HEK293 (cell line): Measurements from ENCODE around the gene VPS18.

Experiments used
- CTCF ChIA-PET: fragments of 350-600 bp; formaldehyde crosslinking; extraction: SDS; loops from one replicate; lab custom pipeline; 2021; ENCODE audit warnings: antibody characterized with exemption; lab: Yijun Ruan, JAX
- POLR2A ChIA-PET: fragments of 300-600 bp; formaldehyde crosslinking; extraction: SDS; loops from one replicate; lab custom pipeline; 2020; ENCODE audit warnings: antibody characterized with exemption, inconsistent platforms; lab: Yijun Ruan, JAX
- H3K27ac ChIP-seq: fragments of 200-500 bp; sonication (Bioruptor generic); 2 replicates; pipeline ENCODE4 v1.5.1; 2014; ENCODE audit warnings: low read depth, low read length, control low read depth, inconsistent platforms; ENCODE audit errors: extremely low read depth
- H3K36me3 ChIP-seq, 2 experiments: fragments of 200-500 bp in 1 of 2; sonication (Bioruptor generic) in 1 of 2; 1 replicate in 1 of 2; 2 replicates in 1 of 2; pipeline ENCODE4 v1.5.1; 2014 to 2017; ENCODE audit warnings: inconsistent platforms in 2 of 2, low read length in 2 of 2; ENCODE audit not compliant: control insufficient read depth in 2 of 2, insufficient read depth in 1 of 2
- H3K4me1 ChIP-seq: fragments of 200-500 bp; sonication (Bioruptor generic); 2 replicates; pipeline ENCODE4 v1.5.1; 2014; ENCODE audit warnings: mild to moderate bottlenecking, low read length, inconsistent platforms; ENCODE audit not compliant: control insufficient read depth, insufficient read depth
- H3K4me3 ChIP-seq: 2 replicates; pipeline ENCODE4 v1.5.1; 2011; ENCODE audit warnings: low read depth, mild to moderate bottlenecking, control low read depth, low read length, moderate library complexity
- H3K9me3 ChIP-seq: fragments of 200-500 bp; sonication (Bioruptor generic); 2 replicates; pipeline ENCODE4 v1.5.1; 2014; ENCODE audit warnings: low read depth, low read length, inconsistent platforms; ENCODE audit not compliant: control insufficient read depth, insufficient read depth
- EGR2 ChIP-seq: fragments of 450-650 bp; formaldehyde crosslinking; IDR thresholded peaks from 2 replicates; pipeline ENCODE4 v1.5.1; 2016; ENCODE audit warnings: low read depth, missing biosample characterization, missing genetic modification characterization
- FEZF1 ChIP-seq: fragments of 450-650 bp; formaldehyde crosslinking; IDR thresholded peaks from 2 replicates; pipeline ENCODE4 v1.5.1; 2016; ENCODE audit warnings: missing biosample characterization, missing genetic modification characterization
- KLF1 ChIP-seq: fragments of 450-650 bp; formaldehyde crosslinking; IDR thresholded peaks from 2 replicates; pipeline ENCODE4 v1.5.1; 2016; ENCODE audit warnings: missing biosample characterization, missing genetic modification characterization
- KLF9 ChIP-seq: fragments of 450-650 bp; formaldehyde crosslinking; IDR thresholded peaks from 2 replicates; pipeline ENCODE4 v1.5.1; 2016; ENCODE audit warnings: missing biosample characterization, missing genetic modification characterization, low read depth
- OSR2 ChIP-seq: fragments of 450-650 bp; formaldehyde crosslinking; IDR thresholded peaks from 2 replicates; pipeline ENCODE4 v1.5.1; 2016; ENCODE audit warnings: missing biosample characterization, missing genetic modification characterization
- PATZ1 ChIP-seq: fragments of 450-650 bp; formaldehyde crosslinking; IDR thresholded peaks from 2 replicates; pipeline ENCODE4 v1.5.1; 2016; ENCODE audit warnings: missing biosample characterization, missing genetic modification characterization
- PBX3 ChIP-seq: sonication (generic); formaldehyde crosslinking; IDR thresholded peaks from 2 replicates; pipeline ENCODE4 v1.8.1; 2022; ENCODE audit warnings: mild to moderate bottlenecking, moderate library complexity, missing genetic modification reagents
- PRDM4 ChIP-seq: fragments of 450-650 bp; formaldehyde crosslinking; IDR thresholded peaks from 2 replicates; pipeline ENCODE4 v1.5.1; 2017; ENCODE audit warnings: missing biosample characterization, missing genetic modification characterization
- SCRT2 ChIP-seq: fragments of 450-650 bp; formaldehyde crosslinking; IDR thresholded peaks from 2 replicates; pipeline ENCODE4 v1.5.1; 2016; ENCODE audit warnings: missing biosample characterization, missing genetic modification characterization
- YY2 ChIP-seq: fragments of 450-650 bp; formaldehyde crosslinking; IDR thresholded peaks from 2 replicates; pipeline ENCODE4 v1.5.1; 2016; ENCODE audit warnings: missing biosample characterization, missing genetic modification characterization
- ZBTB11 ChIP-seq: fragments of 450-650 bp; formaldehyde crosslinking; conservative IDR thresholded peaks from 2 replicates; pipeline ENCODE4 v1.5.1; 2016; ENCODE audit warnings: low read depth, missing biosample characterization, missing genetic modification characterization
- ZBTB21 ChIP-seq: fragments of 450-650 bp; formaldehyde crosslinking; IDR thresholded peaks from 2 replicates; pipeline ENCODE4 v1.5.1; 2017; ENCODE audit warnings: missing biosample characterization, missing genetic modification characterization
- ZEB2 ChIP-seq: fragments of 450-650 bp; formaldehyde crosslinking; IDR thresholded peaks from 2 replicates; pipeline ENCODE4 v1.5.1; 2016; ENCODE audit warnings: missing biosample characterization, missing genetic modification characterization
- ZFP3 ChIP-seq: fragments of 450-650 bp; formaldehyde crosslinking; IDR thresholded peaks from 2 replicates; pipeline ENCODE4 v1.5.1; 2016; ENCODE audit warnings: low read depth, missing biosample characterization, missing genetic modification characterization
- ZFP37 ChIP-seq: fragments of 450-650 bp; formaldehyde crosslinking; IDR thresholded peaks from 2 replicates; pipeline ENCODE4 v1.5.1; 2016; ENCODE audit warnings: missing biosample characterization, missing genetic modification characterization
- ZIC2 ChIP-seq: fragments of 450-650 bp; formaldehyde crosslinking; IDR thresholded peaks from 2 replicates; pipeline ENCODE4 v1.5.1; 2016; ENCODE audit warnings: missing biosample characterization, missing genetic modification characterization
- ZNF121 ChIP-seq: fragments of 450-650 bp; formaldehyde crosslinking; IDR thresholded peaks from 2 replicates; pipeline ENCODE4 v1.5.1; 2016; ENCODE audit warnings: missing biosample characterization, missing genetic modification characterization
- ZNF155 ChIP-seq: fragments of 450-650 bp; formaldehyde crosslinking; IDR thresholded peaks from 2 replicates; pipeline ENCODE4 v1.5.1; 2016; ENCODE audit warnings: missing biosample characterization, missing genetic modification characterization
- ZNF16 ChIP-seq: fragments of 450-650 bp; formaldehyde crosslinking; IDR thresholded peaks from 2 replicates; pipeline ENCODE4 v1.5.1; 2016; ENCODE audit warnings: low read depth, missing biosample characterization, missing genetic modification characterization
- ZNF24 ChIP-seq: fragments of 450-650 bp; formaldehyde crosslinking; IDR thresholded peaks from 2 replicates; pipeline ENCODE4 v1.5.1; 2016; ENCODE audit warnings: missing biosample characterization, missing genetic modification characterization
- ZNF350 ChIP-seq: fragments of 450-650 bp; formaldehyde crosslinking; IDR thresholded peaks from 2 replicates; pipeline ENCODE4 v1.5.0; 2017; ENCODE audit warnings: missing biosample characterization, mild to moderate bottlenecking, missing genetic modification characterization
- ZNF48 ChIP-seq: fragments of 450-650 bp; formaldehyde crosslinking; IDR thresholded peaks from 2 replicates; pipeline ENCODE4 v1.5.1; 2016; ENCODE audit warnings: missing biosample characterization, missing genetic modification characterization
- ZNF585B ChIP-seq: fragments of 450-650 bp; formaldehyde crosslinking; IDR thresholded peaks from 2 replicates; pipeline ENCODE4 v1.5.1; 2016; ENCODE audit warnings: missing biosample characterization, missing genetic modification characterization
- ZNF654 ChIP-seq: fragments of 450-650 bp; formaldehyde crosslinking; IDR thresholded peaks from 2 replicates; pipeline ENCODE4 v1.5.1; 2016; ENCODE audit warnings: low read depth, missing biosample characterization, missing genetic modification characterization
- ZNF658 ChIP-seq: fragments of 450-650 bp; formaldehyde crosslinking; IDR thresholded peaks from 2 replicates; pipeline ENCODE4; 2016; ENCODE audit warnings: missing biosample characterization, missing genetic modification characterization
- ZNF707 ChIP-seq: fragments of 450-650 bp; formaldehyde crosslinking; IDR thresholded peaks from 2 replicates; pipeline ENCODE4 v1.5.1; 2016; ENCODE audit warnings: missing biosample characterization, missing genetic modification characterization
- ZSCAN16 ChIP-seq: fragments of 450-650 bp; formaldehyde crosslinking; IDR thresholded peaks from 2 replicates; pipeline ENCODE4 v1.5.1; 2016; ENCODE audit warnings: missing biosample characterization, missing genetic modification characterization

Gene VPS18

GRCh38 chr15:40926659-40927494 is 32.6 kb downstream of the VPS18 start:
- TF ChIP-seq ZNF585B (tag by site-specific recombination) = no peak
- TF ChIP-seq PRDM4 = no peak
- no peak for TF ChIP-seq ZNF48 (tag by site-specific recombination)
- no peak for TF ChIP-seq ZNF350
- no peak for TF ChIP-seq ZNF654
- no peak for TF ChIP-seq PBX3 (CRISPR knock-in tag)
- no peak for TF ChIP-seq ZNF707 (tag by site-specific recombination)
- no peak for TF ChIP-seq FEZF1 (tag by site-specific recombination)
- no peak for TF ChIP-seq ZBTB21 (tag by site-specific recombination)
- TF ChIP-seq ZNF658 (tag by site-specific recombination) = no peak
- no peak for TF ChIP-seq ZNF155 (tag by site-specific recombination)
- no peak for TF ChIP-seq SCRT2
- no peak for TF ChIP-seq ZFP3 (tag by site-specific recombination)
- no peak for TF ChIP-seq OSR2 (tag by site-specific recombination)
- no peak for TF ChIP-seq PATZ1 (tag by site-specific recombination)
- TF ChIP-seq YY2 (tag by site-specific recombination) = no peak
- no peak overlapping the region for H3K27ac ChIP-seq
- no peak overlapping the region for H3K4me3 ChIP-seq
- ChIA-PET CTCF (no interaction called here), POLR2A (interaction anchor here (4.8 to 6.1 kb wide), 2 partner anchors 14 to 27 kb away, joined by 54 to 58 read pairs; partner anchors contain the start of gene CHAC1)
- H3K9me3 ChIP-seq = no peaks in the 10 kb centered on the region
- no peaks in the 10 kb centered on the region for H3K4me1 ChIP-seq
- no peaks in the 10 kb centered on the region for H3K36me3 ChIP-seq

GRCh38 chr15:40927495-40927872 is 33.2 kb downstream of the VPS18 start:
- CTCF ChIA-PET = interaction anchor here (0.8 to 5.0 kb wide), 2 partner anchors 13 to 23 kb away, joined by 5 to 32 read pairs; no protein-coding TSS in a partner anchor
- Histone ChIP-seq H3K9me3 (no peaks in the 10 kb centered on the region), H3K36me3 (no peaks in the 10 kb centered on the region), H3K27ac (no peak overlapping the region), H3K4me3 (no peak overlapping the region; the same call in 1 of the 2 replicates), H3K4me1 (no peaks in the 10 kb centered on the region)
- POLR2A ChIA-PET = interaction anchor here (2.5 to 6.1 kb wide), 3 partner anchors 12 to 26 kb away, joined by 9 to 58 read pairs (median 54); partner anchors contain the start of gene CHAC1
- peak; percentile 83 for TF ChIP-seq EGR2 (tag by site-specific recombination)
- no peak for TF ChIP-seq ZNF121 (tag by site-specific recombination)
- TF ChIP-seq ZSCAN16 (tag by site-specific recombination) = no peak
- no peak for TF ChIP-seq ZNF24
- no peak for TF ChIP-seq ZIC2
- TF ChIP-seq ZEB2 (tag by site-specific recombination) = no peak
- TF ChIP-seq KLF9 (tag by site-specific recombination) = 0 out of 2 replicates have a peak, but pooled peaks have one; percentile 24
- no peak for TF ChIP-seq ZFP37 (tag by site-specific recombination)
- TF ChIP-seq ZNF16 = no peak
- TF ChIP-seq KLF1 = peak; percentile 91
- no peak for TF ChIP-seq ZBTB11 (tag by site-specific recombination)
